GM19372 (cell line): ENCODE measurements around the gene IQSEC1.

Experiments
- ATAC-seq: cut with Tn5 transposase; IDR thresholded peaks from one replicate; pipeline ENCODE4 v1.9.1; 2021; ENCODE audit warnings: mild to moderate bottlenecking, low read depth, moderate library complexity; ENCODE audit not compliant: unreplicated experiment

Gene IQSEC1

DNA sequence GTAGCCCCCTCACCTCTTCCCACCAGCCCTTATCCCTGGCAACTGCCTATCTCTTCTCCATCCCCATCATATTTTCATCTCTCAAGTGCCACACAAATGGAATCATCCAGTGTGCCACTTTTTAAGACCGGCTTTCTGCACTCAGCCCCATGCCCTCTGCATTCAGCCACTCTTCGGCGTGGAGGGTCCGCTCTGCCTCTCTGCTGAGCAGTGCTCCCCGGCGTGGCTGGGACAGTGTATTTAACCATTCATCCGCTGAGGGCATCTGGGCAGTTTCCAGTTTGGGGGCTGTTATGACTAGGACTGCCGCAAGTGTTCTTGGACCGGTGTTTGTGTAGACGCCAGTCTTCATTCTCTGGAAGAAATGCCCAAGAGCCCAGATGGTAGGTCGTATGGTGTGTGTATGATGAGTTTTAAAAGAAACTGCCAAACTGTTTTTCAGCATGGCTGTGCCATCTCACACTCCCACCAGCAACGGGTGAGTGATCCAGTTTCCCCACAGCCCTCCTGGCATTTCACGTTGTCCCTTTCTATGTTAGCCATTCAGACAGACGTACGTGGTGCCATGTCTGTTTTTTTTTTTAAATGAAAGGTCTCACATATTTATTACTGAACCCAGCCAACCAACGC lies 20.9 kb downstream of the IQSEC1 start:
- no peak for ATAC-seq

DNA sequence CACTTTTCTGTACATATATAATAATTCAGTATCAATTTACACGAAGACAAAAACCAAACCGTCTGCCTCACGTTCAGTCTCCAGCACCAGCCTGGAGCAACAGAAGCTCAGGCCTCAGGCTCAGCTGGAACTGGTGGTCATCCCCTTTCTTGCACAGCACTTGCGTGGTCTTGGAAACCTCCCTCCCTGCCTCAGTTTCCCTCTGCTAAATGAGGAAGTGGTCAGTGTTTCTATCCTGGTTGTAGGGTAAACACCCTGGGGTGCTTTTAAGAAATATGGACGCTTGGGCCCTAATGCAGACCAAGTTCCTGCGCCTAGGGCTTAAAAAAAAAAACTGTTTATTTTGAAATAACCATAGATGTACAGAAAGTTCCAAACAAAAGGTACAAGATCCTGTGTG lies 21.6 kb downstream of the IQSEC1 start:
- no peak for ATAC-seq

DNA sequence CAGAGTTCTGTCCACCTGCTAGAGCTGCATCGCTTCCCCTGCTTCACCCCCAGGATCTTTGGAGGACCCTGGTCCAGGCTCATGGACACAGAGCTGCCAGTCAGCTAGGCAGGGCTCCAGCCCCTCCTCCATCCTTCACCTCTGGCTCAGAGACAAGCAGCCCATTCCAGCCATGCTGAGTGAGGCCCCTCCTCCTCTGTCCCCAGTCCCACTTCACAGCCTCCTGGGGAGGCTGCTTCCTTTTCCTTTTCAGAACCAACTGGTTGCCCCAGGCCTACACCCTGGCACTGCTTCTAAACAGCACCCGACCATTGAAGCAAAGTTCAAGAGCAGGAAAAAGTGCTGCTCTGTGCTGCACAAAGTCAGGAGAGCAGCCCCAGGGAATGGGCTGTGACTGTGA lies 22.2 kb downstream of the IQSEC1 start:
- ATAC-seq, result no peak

DNA sequence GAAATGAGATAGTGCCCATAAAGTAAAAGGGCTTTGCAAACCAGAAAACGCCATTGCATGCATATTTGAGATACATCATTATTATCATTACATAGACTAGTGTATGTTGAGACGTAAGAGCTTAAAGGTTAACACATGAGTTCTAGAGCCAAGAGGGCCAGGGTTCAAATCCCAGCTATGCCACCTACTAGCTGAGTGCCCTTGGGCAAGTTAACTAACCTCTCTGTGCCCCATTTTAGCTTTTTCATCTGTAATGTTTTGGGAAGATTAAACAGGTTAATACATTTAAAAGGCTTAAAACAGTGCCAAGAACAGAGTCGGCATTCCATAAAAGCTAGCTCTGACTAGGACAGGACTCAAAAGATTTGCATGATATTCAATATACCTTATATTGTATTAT lies 22.8 kb downstream of the IQSEC1 start:
- ATAC-seq, result no peak

DNA sequence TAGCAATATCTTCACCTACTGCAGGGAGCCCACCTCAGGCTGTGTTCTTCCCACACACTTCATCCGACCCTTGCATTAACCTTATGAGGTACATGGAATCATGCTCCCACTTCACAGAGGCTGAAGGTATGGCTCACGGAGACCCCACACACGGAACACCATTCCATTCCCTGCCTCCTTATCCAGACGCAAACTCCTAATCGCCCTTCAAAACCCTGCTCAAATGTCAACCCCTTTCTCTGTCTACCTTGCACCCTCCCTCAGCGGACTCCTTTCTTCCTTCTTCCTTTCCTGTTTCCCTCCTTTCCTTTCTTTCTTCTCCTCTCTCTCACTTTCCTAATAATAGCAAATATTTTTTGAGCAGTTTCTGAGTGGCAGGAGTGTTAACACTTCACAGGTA lies 23.8 kb downstream of the IQSEC1 start:
- ATAC-seq, result no peak

DNA sequence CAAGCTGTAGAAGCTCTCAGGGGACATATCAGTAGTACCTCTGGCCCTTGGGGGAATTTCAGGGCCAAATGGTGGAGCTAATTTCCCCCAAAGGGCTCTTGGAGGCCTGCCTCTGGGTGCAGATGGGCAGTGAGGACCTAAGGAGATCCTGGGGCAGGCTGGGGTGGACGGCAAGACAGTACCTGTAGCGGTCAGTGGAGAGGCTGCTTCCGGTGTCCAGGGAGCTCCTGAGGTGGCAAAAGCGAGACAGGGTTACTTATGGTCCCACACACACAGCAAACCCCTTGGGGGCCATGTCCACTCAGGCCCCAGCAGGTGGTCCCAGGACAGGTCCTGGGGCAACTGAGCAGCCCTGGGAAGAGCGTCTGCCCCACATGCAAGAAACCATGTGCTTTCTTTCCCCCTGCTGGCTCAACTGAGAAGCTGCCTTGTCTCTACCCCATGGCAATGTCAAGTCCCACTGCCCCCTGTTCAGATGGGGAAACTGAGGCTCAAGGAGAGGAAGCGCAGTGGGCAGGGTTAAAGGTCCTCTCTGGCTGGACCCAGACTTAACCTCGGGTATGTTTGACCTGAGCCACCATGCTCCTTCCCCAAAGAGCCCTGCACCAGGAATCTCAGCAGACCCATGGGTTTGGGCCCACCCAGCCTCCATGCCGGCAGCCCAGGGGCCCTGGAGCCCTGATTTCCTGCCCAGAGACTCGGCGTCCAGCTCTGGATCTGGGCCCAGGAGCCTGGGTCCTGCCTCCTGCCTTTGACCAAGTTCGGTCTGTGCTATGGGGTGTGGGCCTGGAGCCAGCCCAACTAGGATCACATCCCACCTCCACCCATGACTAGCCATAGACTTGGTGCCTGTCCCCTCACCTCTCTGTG lies 25.7 kb downstream of the IQSEC1 start:
- no peak for ATAC-seq

DNA sequence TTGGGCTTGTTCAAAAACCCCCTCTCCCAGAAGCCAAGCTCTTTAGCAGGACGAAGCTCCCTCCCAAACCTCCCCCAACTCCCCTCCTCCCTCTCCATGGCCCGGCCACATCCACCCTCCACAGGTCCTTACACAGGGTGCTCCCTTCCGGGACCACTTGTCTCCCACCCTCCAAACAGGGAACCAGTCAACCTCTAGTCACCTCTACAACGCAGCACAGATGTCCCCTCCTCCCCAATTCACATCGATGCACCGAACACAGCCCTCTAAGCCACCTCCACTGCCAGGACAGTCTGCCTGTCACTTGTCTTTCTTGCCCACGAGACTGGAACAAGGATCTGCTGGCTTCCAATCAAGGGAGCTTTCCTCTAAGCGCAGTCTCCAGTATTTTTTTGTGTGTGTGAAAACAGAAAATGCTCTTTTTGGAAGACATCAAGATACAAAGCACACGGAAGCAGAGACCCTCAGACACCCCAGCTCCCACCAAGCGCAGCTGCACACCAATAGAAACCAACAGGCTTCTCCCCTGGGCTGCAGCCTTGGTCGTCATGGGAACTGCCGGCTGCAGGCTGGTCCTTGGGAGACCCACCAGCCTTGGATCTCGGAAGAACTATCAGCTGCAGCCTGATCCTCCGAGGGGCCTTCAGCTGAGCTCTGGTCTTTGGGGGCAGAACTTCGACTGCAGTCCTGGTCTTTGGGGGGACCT lies 26.5 kb downstream of the IQSEC1 start:
- ATAC-seq, result peak; percentile 23

DNA sequence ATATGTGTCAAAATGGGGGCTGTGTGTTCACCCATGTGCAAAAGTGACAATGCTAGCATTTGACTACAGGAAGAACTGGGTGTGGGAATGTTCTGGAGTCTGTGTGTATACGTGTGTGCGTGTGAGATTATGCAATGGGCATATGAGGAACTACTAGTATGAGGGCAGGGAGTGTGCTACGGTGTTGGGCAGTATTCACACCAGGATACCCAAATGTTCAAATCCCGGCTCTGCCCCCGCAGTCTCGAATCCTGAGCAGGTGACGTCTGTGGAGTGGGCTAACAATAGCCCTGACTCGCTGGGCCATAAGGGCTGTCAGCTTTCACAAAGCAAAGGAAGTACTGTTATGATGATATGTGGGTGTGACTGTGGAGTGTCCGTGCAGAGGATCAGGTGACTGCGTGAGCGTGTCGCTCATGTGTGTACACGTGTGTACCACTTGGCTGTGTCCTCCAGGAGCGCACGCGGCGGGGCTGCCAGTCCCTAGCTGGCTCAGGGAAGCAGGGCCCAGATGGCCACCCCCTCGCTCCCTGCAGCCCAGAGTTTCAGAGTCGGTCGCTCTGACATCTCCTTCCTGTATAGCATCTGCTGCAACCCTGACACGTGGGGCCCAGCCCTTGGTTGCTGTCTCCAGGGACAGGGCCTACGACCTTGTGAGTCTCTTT lies 27.2 kb downstream of the IQSEC1 start:
- ATAC-seq, result peak; percentile 85

DNA sequence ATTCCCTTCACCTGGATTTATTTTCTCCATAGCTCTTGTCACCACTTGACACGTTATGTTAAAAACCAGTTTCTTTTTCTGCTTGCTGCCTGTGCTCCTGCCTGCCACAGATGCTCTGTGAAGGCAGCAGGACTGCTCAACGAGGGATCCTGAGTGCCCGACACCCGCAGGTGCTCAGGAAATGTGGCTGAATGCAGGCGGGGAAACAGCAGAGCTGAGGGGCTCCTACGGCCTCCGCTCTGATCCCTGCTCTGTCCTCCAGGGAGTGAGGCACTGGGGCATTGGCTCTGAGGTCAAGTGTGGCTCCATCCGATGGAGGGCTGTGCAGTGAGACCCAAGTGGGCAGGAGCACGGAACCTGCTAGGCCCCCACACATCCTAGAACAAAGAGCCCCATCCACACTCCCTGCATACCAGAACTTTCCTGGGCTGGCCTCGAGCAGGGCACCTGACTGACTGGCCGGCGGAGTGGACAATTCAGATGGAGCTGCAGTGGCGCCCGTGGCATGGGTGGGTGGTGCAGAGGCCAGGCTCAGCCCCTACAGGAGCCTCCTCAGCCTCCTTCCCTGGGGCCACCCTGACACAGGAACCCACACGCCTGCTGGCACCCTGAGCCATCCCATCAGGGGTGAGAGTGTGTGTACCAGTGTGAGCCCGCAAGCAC lies 27.9 kb downstream of the IQSEC1 start:
- ATAC-seq, result no peak

DNA sequence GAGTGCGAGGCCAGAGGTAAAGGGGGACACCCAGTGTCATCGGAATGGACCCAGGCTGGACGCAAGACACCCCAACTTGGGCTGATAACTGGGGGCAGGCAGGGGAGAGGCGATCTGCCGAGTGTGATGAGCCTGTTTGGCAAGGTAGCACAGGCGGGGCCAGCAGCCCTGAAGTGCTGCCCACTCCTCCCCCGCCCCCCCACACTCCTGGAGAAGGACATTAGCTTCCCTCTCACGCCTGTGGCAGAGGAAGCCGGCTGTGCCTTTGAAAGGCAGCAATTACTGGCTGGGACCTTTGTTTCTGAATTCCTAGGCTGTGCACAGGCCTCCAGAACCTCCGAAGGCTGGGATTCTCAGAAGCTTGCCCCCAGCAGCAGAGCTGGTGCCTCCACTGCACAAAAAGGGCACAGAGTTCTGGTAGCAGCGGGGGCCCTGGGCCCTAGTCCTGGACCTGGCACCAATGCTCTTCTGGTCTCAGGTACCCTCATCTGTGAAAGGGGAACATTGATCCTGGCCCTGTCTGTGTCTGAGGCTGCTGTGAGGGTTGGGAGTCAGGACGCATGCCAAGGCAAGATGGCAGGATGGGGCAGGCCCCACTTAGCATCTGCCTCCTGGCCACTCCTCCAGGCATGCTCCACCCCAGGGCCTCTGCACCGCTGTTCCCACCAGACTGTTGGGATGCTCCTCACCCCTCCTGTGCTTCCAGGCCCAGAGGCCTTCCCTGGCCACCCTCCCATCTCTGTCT lies 28.6 kb downstream of the IQSEC1 start:
- ATAC-seq, result no peak

DNA sequence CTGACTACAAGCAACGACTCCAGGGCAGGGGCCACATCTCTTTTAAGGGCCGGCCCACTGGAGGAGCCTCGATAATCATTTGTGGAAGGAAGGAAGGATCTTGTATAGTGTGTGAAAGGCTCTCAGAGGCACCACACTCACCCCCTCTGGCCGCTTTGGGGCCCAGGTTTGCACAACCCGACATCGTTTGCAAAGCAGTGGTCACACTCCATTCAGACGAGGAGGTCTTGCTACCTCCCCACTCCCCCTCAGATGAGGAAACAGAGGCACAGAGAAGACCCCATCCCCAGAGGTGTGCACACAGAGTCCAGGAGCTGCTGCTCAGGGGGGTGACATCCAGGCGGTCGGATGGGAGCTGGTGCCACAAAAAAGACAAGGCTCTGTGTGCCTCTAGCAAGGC lies 29.6 kb downstream of the IQSEC1 start:
- ATAC-seq, result no peak

DNA sequence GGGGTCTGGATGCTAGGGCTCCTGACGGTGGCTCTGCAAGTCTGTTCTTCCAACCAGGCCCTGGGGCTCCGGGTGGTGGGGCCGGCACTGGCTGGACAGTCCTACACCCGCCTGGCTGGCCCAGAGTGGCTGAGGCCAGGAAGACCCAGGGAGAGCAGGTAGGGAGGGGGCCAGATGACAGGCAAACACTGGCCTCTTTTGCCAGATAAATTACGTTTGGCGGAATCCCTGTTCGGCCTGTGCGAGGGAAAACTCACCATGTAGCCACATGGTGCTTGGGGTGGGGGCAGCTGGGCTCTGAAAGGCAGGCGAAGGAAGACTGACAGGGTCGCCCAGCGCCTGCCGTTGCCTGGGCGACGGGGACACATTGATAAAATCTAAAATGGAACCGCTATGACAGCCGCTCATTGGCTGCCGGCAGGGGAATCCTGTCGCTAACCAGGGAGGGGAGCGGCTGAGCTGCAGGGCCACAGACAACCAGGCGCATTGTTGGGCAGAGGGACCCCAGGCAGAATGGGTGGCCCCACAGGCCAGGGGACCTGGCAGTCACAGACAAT lies 30.4 kb downstream of the IQSEC1 start:
- no peak for ATAC-seq

DNA sequence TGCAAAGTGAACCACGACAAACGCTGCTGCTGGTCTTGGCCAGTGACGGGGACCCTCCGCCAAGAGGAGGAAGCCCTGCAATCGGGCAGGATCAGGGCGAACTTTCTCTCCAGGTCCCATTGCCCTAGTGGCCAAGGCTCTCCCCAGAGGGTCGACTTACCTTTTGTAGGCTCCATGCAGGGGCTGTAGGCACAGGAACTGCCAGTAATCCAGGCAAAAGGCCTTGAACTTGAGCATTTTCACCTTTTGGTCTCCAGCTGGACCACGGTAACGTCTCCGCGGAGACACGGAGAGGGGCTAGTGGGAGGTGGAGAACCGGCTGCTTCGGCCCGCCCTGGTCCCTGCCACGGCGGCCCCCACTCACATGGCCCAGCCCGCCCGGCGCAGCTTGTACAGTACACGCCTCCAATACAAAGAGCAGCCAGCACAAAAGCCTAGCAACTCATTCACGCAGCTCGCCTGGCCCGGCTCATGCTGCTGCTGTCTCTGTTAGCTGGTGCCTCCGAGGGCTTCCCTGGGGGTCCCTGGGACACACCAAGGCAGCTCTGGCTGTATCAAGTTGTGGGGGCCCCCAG lies 31.0 kb downstream of the IQSEC1 start:
- no peak for ATAC-seq

DNA sequence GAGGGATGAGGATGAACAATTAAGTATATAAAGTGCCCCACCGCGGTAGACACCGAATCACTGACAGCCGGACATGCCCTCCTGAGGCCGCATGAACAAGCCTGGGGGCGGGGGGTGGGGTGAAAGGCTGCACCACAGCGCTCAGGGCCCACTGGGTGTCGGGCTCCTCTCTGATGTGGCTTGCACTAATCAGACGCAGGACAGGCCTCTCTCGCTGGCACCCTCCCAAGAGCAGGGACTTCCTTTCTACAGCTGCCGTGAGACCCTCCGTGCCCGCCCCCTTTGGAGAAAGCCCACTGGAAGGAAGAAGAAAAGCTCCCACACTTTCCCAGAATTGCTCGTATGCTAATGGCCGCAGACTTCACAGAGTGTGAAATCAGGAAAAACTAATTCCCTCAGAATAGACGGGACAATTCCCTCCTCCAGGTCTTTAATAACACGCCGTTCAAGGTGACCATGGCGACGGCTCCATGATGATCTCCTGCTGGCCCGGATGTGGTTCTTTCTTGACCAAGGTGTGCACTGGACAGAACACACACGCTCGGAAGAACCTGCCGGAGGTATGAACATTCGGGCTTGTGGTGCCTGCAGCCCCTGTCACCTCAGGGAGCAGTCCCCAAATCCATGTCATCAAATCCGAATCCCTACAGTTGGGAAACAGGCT lies 32.0 kb downstream of the IQSEC1 start:
- ATAC-seq, result no peak

DNA sequence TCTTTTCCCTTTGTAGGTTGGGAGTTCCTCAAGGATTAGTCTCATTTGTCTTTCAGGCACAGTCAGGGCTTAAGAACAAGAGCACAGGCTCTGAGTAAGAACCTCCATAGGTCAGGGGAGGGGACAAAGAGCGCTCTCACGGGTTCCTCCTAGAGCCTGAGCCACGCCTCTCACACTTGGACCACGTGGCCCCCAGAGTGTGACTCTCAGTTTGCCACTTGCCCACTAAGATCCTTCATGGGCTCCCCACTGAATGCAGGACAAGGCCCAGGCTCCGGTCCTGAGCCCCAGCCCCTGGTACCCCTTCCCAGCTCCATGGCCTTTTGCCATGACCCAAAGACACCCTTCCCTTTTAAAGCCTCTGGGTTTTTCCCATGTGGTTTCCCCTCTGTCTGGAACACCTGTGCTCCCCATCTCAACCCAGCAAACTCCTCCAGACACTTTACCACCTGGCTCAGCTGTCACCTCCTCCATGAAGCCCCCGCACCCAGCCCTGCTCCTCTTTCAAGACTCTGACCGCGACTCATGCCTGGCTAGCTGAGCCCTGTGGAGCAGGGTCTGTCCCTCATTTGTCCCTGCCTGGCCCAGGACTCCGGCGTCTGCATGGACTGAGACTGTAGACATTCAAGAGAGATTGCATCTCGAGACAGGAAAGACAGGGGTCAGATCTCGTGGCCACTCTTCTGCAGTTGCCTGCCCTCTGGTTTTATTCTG lies 32.7 kb downstream of the IQSEC1 start:
- peak; percentile 98 for ATAC-seq

DNA sequence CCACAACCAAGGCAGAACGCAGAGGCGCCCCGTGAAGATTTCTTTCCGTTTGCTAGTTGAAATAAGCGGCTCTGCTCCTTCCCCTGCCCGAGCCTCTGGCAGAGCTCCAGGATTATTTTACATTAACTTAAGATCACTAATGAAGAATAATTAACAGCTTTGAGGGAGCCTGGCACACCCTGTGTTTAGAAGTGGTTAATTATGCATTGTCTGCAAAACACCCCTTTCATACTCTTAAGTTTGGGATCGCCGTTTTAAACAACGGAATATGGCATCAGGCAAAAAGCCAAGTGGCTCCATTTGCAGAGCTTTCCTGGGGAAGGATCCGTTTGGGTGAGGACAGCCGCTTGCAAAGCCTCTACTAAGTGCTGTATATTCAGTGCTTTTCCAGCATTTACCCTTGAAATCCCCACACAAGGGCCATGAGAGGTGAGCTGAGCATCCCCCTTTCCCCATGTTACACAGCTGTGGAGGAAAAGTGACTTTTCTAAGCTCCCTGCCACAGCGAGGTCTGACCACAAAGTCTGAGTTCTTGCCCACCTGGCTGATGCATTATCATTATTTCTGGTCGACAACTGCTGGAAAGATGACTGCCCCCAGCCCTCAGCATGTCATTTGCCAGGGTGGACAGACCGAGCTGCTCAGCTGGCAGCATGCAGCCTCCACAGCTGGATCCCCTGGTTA lies 33.9 kb downstream of the IQSEC1 start:
- no peak for ATAC-seq

DNA sequence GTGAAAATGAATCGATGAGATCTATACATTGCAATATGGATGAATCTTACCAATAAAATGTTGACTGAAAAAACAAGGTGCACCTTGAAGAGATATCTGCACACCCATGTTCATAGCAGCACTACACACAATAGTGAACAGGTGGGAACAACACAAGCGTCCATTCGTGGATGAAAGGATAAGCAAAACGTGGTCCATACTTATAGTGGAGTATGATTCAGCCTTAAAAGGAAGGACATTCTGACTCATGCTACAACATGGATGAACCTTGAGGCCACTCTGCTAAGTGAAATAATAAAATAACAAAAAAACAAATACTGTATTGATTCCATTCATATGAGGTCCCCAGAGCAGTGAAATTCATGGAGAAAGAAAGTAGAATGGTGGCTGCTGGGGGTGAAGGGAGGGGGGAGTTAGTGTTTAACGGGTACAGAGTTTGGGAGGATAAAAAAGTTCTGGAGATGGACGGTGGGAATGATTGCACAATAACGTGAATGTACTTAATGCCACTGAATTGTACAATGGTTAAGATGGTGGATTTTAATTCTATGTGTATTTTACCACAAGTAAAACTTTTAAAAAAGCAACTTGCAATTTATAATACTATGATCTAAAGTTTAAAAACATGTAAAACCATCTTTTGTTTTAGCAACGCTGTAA lies 35.6 kb downstream of the IQSEC1 start:
- no peak for ATAC-seq
